Neural cell (in vitro differentiated cells): ENCODE data around the gene HMGN2. TPM values are rescaled to one million over a fixed set of nuclear protein-coding genes. Genes with fewer than 3 reads are reported as not detected.

Source experiments
- H2AFZ ChIP-seq: fragments of 200-600, 300-800 bp; sonication (generic), shearing (Covaris generic); 2 replicates; pipeline ENCODE4 v1.6.0; 2014; ENCODE audit warnings: low read depth, mild to moderate bottlenecking, antibody characterized with exemption, low read length, moderate library complexity
- H3F3A ChIP-seq: fragments of 200-600 bp; shearing (Covaris generic); 2 replicates; pipeline ENCODE4 v1.6.1; 2016; ENCODE audit warnings: mild to moderate bottlenecking, moderate library complexity, mixed read lengths, antibody characterized with exemption, low read length; ENCODE audit not compliant: insufficient read depth, poor library complexity, severe bottlenecking
- H3K27ac ChIP-seq: fragments of 200-600, 300-800 bp; sonication (generic), shearing (Covaris generic); 2 replicates; pipeline ENCODE4 v1.5.1; 2014; ENCODE audit warnings: mild to moderate bottlenecking, low read length, moderate library complexity
- H3K27me3 ChIP-seq: fragments of 300-800, 200-600 bp; sonication (generic), shearing (Covaris generic); 2 replicates; pipeline ENCODE4 v1.6.0; 2014; ENCODE audit warnings: mild to moderate bottlenecking, low read depth, low read length, moderate library complexity; ENCODE audit not compliant: insufficient read depth
- H3K36me3 ChIP-seq: fragments of 300-800, 200-600 bp; sonication (generic), shearing (Covaris generic); 2 replicates; pipeline ENCODE4 v1.5.1; 2014; ENCODE audit warnings: mild to moderate bottlenecking, antibody characterized with exemption, low read length, moderate library complexity; ENCODE audit not compliant: insufficient read depth
- H3K4me2 ChIP-seq: fragments of 300-800, 200-600 bp; sonication (generic), shearing (Covaris generic); 2 replicates; pipeline ENCODE4 v1.6.0; 2014; ENCODE audit warnings: mild to moderate bottlenecking, low read length
- H3K4me3 ChIP-seq: fragments of 300-800, 200-600 bp; sonication (generic), shearing (Covaris generic); 2 replicates; pipeline ENCODE4 v1.5.1; 2014; ENCODE audit warnings: mild to moderate bottlenecking, low read length, moderate library complexity
- H3K79me2 ChIP-seq: fragments of 200-600 bp; shearing (Covaris generic); replicated peaks from 2 replicates; pipeline ENCODE4 v1.6.0; 2014; ENCODE audit warnings: mild to moderate bottlenecking, low read length, moderate library complexity; ENCODE audit not compliant: insufficient read depth
- H3K9ac ChIP-seq: fragments of 300-800, 200-600 bp; sonication (generic), shearing (Covaris generic); 2 replicates; pipeline ENCODE4 v1.6.1; 2016; ENCODE audit warnings: mild to moderate bottlenecking, low read length, mixed read lengths
- H3K9me2 ChIP-seq: fragments of 200-600 bp; shearing (Covaris generic); 2 replicates; pipeline ENCODE4 v1.6.1; 2016; ENCODE audit warnings: mild to moderate bottlenecking, low read length, mixed read lengths; ENCODE audit not compliant: insufficient read depth
- H3K9me3 ChIP-seq: fragments of 200-600, 300-800 bp; sonication (generic), shearing (Covaris generic); 2 replicates; pipeline ENCODE4 v1.6.1; 2016; ENCODE audit warnings: mild to moderate bottlenecking, mixed run types, low read length, moderate library complexity, mixed read lengths
- H4K20me1 ChIP-seq: fragments of 200-600 bp; shearing (Covaris generic); 2 replicates; pipeline ENCODE4 v1.6.1; 2016; ENCODE audit warnings: mild to moderate bottlenecking, mixed run types; ENCODE audit not compliant: insufficient read depth
- CTCF ChIP-seq: fragments of 450-650 bp; IDR thresholded peaks from 2 replicates; pipeline ENCODE4 v1.5.1; 2014; ENCODE audit warnings: antibody characterized with exemption, mild to moderate bottlenecking, moderate library complexity; ENCODE audit not compliant: poor library complexity, severe bottlenecking
- EP300 ChIP-seq: fragments of 450-650 bp; conservative IDR thresholded peaks from 2 replicates; pipeline ENCODE4 v1.6.1; 2014; ENCODE audit warnings: antibody characterized with exemption, mild to moderate bottlenecking, moderate library complexity; ENCODE audit not compliant: poor library complexity, severe bottlenecking
- EZH2 ChIP-seq: fragments of 200-600, 300-800 bp; shearing (Covaris generic), sonication (generic); IDR thresholded peaks from 2 replicates; pipeline ENCODE4 v1.6.1; 2014; ENCODE audit warnings: antibody characterized with exemption, low read length, borderline replicate concordance, mild to moderate bottlenecking; ENCODE audit not compliant: insufficient read depth, poor library complexity, severe bottlenecking
- MXI1 ChIP-seq: fragments of 450-650 bp; conservative IDR thresholded peaks from 2 replicates; pipeline ENCODE4 v1.6.1; 2014; ENCODE audit warnings: antibody characterized with exemption, mild to moderate bottlenecking; ENCODE audit not compliant: poor library complexity, severe bottlenecking
- POLR2AphosphoS5 ChIP-seq: IDR thresholded peaks from 2 replicates; pipeline ENCODE4 v1.6.1; 2012
- RAD21 ChIP-seq: fragments of 450-650 bp; conservative IDR thresholded peaks from 2 replicates; pipeline ENCODE4 v1.6.1; 2014; ENCODE audit warnings: antibody characterized with exemption, mild to moderate bottlenecking, moderate library complexity
- REST ChIP-seq: IDR thresholded peaks from 2 replicates; pipeline ENCODE4 v1.6.1; 2012; ENCODE audit warnings: borderline replicate concordance
- SMC3 ChIP-seq: fragments of 450-650 bp; conservative IDR thresholded peaks from 2 replicates; pipeline ENCODE4 v1.6.1; 2014; ENCODE audit warnings: antibody characterized with exemption, mild to moderate bottlenecking, moderate library complexity; ENCODE audit not compliant: poor library complexity
- TAF1 ChIP-seq: IDR thresholded peaks from 2 replicates; pipeline ENCODE4 v1.6.1; 2012; ENCODE audit warnings: low read depth
- polyA plus RNA-seq: library from polyadenylated mRNA; depleted of rRNA; stranded (reverse); fragments of >200 nt; gene quantifications from 2 replicates; pipeline ENCODE4 v1.2.3, GENCODE V29; 2014

HMGN2 gene
- polyA plus RNA-seq, 1 donor from 2014 or later: 615 TPM

DNA sequence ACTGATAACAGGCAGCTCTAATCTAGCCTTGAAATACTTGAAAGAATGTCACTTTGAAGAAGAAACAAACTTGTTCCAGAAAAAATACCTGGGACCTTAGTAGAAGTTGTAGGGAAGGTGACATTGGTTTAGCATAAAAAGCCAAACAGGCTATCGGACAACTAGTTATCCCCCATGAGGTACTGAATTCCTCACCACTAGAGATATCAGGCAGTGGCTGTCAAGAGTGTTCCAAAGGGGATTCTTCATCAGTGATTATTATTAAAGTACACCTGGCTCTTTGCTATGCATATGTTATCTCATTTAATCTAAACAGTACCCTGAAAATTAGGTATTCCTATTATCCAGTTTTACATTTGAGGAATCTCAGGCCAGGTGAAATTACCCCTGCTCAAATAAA lies 13.1 kb upstream of the HMGN2 start:
- Histone ChIP-seq H3K9me2 (no peaks in the 10 kb centered on the region), H3K9me3 (no peaks in the 10 kb centered on the region), H3K79me2 (no peaks in the 10 kb centered on the region), H4K20me1 (no peaks in the 10 kb centered on the region), H3K4me3 (no peak overlapping the region), H3K9ac (no peak overlapping the region), H3K27ac (no peak overlapping the region), H3K4me2 (no peak overlapping the region), H3F3A (no peaks in the 10 kb centered on the region), H3K36me3 (peaks cover 3% of the 10 kb centered on the region), H3K27me3 (no peaks in the 10 kb centered on the region), H2AFZ (no peak overlapping the region)
- TF ChIP-seq REST: no peak
- no peak for TF ChIP-seq CTCF
- TF ChIP-seq SMC3: no peak
- no peak for TF ChIP-seq TAF1
- no peak for TF ChIP-seq EZH2
- TF ChIP-seq POLR2AphosphoS5: no peak
- TF ChIP-seq RAD21: no peak
- no peak for TF ChIP-seq MXI1
- TF ChIP-seq EP300: no peak

DNA sequence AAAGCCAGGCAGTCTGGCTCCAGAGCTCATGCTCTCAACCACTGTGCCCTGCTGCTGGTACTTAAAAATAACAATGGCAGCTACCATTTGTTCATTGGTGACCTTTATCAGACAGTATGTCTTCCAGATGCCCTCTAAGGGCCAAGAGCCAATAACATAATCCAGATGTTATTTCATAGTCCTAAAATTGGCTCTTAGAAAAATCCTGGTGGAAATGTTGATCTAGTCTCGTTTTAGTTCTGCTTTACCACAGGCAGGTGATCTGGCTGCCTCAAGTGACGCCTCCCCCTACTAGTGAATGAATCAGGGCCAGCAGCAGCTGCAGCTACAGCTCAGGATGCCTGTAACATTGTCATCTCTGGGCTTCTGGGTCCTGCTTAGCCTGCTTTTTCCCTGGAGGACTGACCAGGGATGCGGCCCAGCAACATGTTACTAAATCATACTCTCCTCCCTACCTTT lies 12.6 kb upstream of the HMGN2 start:
- Histone ChIP-seq H3K27ac (no peak overlapping the region), H3K79me2 (no peaks in the 10 kb centered on the region), H3K27me3 (no peaks in the 10 kb centered on the region), H2AFZ (no peak overlapping the region), H3K9me3 (no peaks in the 10 kb centered on the region), H3K9ac (no peak overlapping the region), H3K4me3 (no peak overlapping the region), H3K4me2 (no peak overlapping the region), H3F3A (no peaks in the 10 kb centered on the region), H3K9me2 (no peaks in the 10 kb centered on the region), H4K20me1 (no peaks in the 10 kb centered on the region), H3K36me3 (peaks cover 3% of the 10 kb centered on the region)
- TF ChIP-seq EP300 (no peak), CTCF (no peak), REST (no peak), TAF1 (no peak), EZH2 (no peak), POLR2AphosphoS5 (no peak), RAD21 (no peak), MXI1 (no peak), SMC3 (no peak)
